ENCODE data around the gene NEURL1B.

DNA sequence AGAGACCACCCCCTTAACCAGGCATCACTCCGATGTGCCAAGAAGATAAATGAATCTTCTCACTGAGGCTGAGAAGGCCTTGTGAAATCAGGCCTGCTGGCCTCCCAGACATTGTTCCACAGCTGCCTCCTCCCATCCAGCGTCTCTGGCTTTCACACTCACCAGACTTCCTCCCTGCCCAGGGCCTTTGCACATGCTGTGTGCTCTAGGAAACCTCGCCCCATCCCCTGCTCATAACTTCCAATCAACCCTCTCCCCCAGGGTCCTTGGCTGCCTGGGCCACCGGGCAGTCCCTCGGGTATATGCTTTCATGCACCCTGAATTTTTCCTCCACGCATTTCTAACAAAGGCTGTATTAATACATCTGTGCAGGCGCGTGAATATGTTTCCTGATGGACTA lies 71.5 kb downstream of the NEURL1B start:
- TF ChIP-seq, protein P1, sequence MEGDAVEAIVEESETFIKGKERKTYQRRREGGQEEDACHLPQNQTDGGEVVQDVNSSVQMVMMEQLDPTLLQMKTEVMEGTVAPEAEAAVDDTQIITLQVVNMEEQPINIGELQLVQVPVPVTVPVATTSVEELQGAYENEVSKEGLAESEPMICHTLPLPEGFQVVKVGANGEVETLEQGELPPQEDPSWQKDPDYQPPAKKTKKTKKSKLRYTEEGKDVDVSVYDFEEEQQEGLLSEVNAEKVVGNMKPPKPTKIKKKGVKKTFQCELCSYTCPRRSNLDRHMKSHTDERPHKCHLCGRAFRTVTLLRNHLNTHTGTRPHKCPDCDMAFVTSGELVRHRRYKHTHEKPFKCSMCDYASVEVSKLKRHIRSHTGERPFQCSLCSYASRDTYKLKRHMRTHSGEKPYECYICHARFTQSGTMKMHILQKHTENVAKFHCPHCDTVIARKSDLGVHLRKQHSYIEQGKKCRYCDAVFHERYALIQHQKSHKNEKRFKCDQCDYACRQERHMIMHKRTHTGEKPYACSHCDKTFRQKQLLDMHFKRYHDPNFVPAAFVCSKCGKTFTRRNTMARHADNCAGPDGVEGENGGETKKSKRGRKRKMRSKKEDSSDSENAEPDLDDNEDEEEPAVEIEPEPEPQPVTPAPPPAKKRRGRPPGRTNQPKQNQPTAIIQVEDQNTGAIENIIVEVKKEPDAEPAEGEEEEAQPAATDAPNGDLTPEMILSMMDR (conservative IDR thresholded peaks at IDR 0.05 in 1 of 2, IDR thresholded peaks at IDR 0.05 in 1 of 2; ENCODE audit: extremely low read depth in 1 of 2, insufficient read depth in 1 of 2, low read depth in 1 of 2, low read length in 2 of 2): no peak
- no peak for TF ChIP-seq EZH2 (IDR thresholded peaks at IDR 0.05; ENCODE audit: borderline replicate concordance, low read length)
